ENCODE results near the gene CLPTM1. TPM values are rescaled to one million over a fixed set of nuclear protein-coding genes. Genes with fewer than 3 reads are reported as not detected.
A peak's percentile ranks its signal among the peaks of the same experiment; 100 is the strongest.

The CLPTM1 gene
- total RNA-seq, 1 experiment from 2014 or later, result 82.0 TPM

DNA sequence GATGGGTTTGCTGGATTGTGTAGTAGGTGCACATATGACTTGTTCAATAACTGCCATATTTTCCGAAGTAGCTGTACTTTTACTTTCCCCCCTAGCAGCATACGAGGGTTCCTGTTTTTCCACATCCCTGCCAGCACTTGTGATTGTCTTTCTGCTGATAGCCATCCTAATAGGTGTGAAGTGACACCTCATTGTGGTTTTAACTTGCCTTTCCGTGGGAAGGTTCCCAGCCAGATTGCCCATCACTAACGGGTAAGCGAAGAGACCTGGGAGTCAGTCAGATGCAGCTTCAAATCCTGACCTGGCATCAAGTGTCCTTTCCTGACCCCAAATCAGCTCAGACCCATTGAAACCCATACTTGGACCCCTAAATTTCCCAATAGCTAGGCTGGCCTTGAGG, 4.5 kb downstream of the CLPTM1 start:
- H3K27me3 Mint-ChIP-seq (ENCODE audit: low read depth), result peaks cover under 1% of the 10 kb centered on the region; the same call in 1 of the 2 replicates
- Histone ChIP-seq H3K23ac (ENCODE audit: insufficient read length, low read depth, low read length) (no peak overlapping the region), H2BK15ac (ENCODE audit: low read depth, low read length) (no peak overlapping the region), H3K23me2 (ENCODE audit: insufficient read length, low read depth, low read length, poor library complexity, severe bottlenecking) (peaks cover 9% of the 10 kb centered on the region), H4K91ac (ENCODE audit: insufficient read length, low read depth, low read length) (no peak overlapping the region), H3K4me1 (ENCODE audit: insufficient read depth, low read length) (no peaks in the 10 kb centered on the region), H3K56ac (ENCODE audit: insufficient read length, low read depth, low read length) (no peak overlapping the region), H3K27ac (ENCODE audit: insufficient read length, low read depth, low read length) (no peak overlapping the region), H2AK5ac (ENCODE audit: insufficient read length, low read length) (no peak overlapping the region), H3K79me1 (ENCODE audit: insufficient read depth, low read depth, low read length, poor library complexity, severe bottlenecking) (peaks cover 15% of the 10 kb centered on the region), H3K9ac (ENCODE audit: extremely low read depth, insufficient read length, low read length) (no peak overlapping the region), H2BK120ac (ENCODE audit: low read depth, low read length, poor library complexity, severe bottlenecking) (no peak overlapping the region), H3K14ac (ENCODE audit: insufficient read depth, low read length) (no peak overlapping the region), H2AFZ (ENCODE audit: low read length) (no peak overlapping the region), H3K4me2 (ENCODE audit: insufficient read depth, insufficient read length, low read length) (no peak overlapping the region), H2BK5ac (ENCODE audit: insufficient read length, low read length) (no peak overlapping the region), H4K8ac (replicated peaks; ENCODE audit: insufficient read length, low read depth, low read length) (no peak overlapping the region), H4K5ac (ENCODE audit: insufficient read length, low read depth, low read length) (no peak overlapping the region), H3K4ac (ENCODE audit: low read depth, low read length) (no peak overlapping the region), H3K9me3 (ENCODE audit: control insufficient read depth, low read depth, low read length) (no peaks in the 10 kb centered on the region), H3T11ph (ENCODE audit: low read length) (no peak overlapping the region), H3K27me3 (ENCODE audit: insufficient read depth, low read length) (no peaks in the 10 kb centered on the region), H3K79me2 (ENCODE audit: insufficient read depth, low read length) (peaks cover 35% of the 10 kb centered on the region; the same call in 1 of the 2 replicates), H2BK20ac (ENCODE audit: low read depth, low read length, poor library complexity, severe bottlenecking) (no peak overlapping the region), H2BK12ac (ENCODE audit: insufficient read length, low read depth, low read length) (no peak overlapping the region), H4K20me1 (ENCODE audit: control insufficient read depth, insufficient read depth, insufficient read length) (peaks cover 6% of the 10 kb centered on the region), H3K18ac (ENCODE audit: insufficient read length, low read depth, low read length) (no peak overlapping the region)
- H3K4me1 Mint-ChIP-seq, result peaks cover 13 to 21% of the 10 kb centered on the region in 2 experiments
- H3K4me3 Mint-ChIP-seq, result no peak overlapping the region
- no CpG with 5 or more reads among the region's 5 CpGs for WGBS (ENCODE audit: extremely low coverage, insufficient read length, low lambda C conversion rate)
- H3K9me3 Mint-ChIP-seq, result no peaks in the 10 kb centered on the region; a peak in 1 of 5 replicates
- TF ChIP-seq, protein P1, sequence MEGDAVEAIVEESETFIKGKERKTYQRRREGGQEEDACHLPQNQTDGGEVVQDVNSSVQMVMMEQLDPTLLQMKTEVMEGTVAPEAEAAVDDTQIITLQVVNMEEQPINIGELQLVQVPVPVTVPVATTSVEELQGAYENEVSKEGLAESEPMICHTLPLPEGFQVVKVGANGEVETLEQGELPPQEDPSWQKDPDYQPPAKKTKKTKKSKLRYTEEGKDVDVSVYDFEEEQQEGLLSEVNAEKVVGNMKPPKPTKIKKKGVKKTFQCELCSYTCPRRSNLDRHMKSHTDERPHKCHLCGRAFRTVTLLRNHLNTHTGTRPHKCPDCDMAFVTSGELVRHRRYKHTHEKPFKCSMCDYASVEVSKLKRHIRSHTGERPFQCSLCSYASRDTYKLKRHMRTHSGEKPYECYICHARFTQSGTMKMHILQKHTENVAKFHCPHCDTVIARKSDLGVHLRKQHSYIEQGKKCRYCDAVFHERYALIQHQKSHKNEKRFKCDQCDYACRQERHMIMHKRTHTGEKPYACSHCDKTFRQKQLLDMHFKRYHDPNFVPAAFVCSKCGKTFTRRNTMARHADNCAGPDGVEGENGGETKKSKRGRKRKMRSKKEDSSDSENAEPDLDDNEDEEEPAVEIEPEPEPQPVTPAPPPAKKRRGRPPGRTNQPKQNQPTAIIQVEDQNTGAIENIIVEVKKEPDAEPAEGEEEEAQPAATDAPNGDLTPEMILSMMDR (conservative IDR thresholded peaks at IDR 0.05), result no peak
- H3K27ac Mint-ChIP-seq, result peak overlapping the region in 1 of 3 experiments; percentile 18; a peak in 2 of 7 replicates
- DNase-seq, result no peak
- peaks cover 15 to 29% (median 29%) of the 10 kb centered on the region in 3 experiments for H3K36me3 Mint-ChIP-seq (ENCODE audit: insufficient read depth in 1 of 3, low read depth in 3 of 3)
